Measurements from ENCODE around the gene ZNF560. TPM values are rescaled to one million over a fixed set of nuclear protein-coding genes. Genes with fewer than 3 reads are reported as not detected.

Gene ZNF560
- total RNA-seq, 1 experiment from 2014 or later, result 4.4 TPM

GRCh38 chr19:9538183-9539058 lies 40.0 kb upstream of the ZNF560 start, which contains the start of gene ZNF426 (continued):
- no peak for TF ChIP-seq NR2C2 (CRISPR knock-in tag; IDR thresholded peaks at IDR 0.05)
- no peak for TF ChIP-seq NR1H2 (CRISPR knock-in tag; IDR thresholded peaks at IDR 0.05)
- TF ChIP-seq ZNF263 (CRISPR knock-in tag; IDR thresholded peaks at IDR 0.05; ENCODE audit: low read depth), result no peak
- no peak for TF ChIP-seq IRF2 (CRISPR knock-in tag; IDR thresholded peaks at IDR 0.05; ENCODE audit: borderline replicate concordance, low read depth)

GRCh38 chr19:9535934-9536333 lies 37.5 kb upstream of the ZNF560 start:
- H3K36me3 Mint-ChIP-seq, result peaks cover 72% of the 10 kb centered on the region
- H3K27ac Mint-ChIP-seq, result no peak overlapping the region
- ChIA-PET CTCF (no interaction called here), POLR2A (no interaction called here)
- DNase-seq (ENCODE audit: low spot score) (no peak), ATAC-seq (no peak)
- peaks cover 50% of the 10 kb centered on the region for H3K9me3 Mint-ChIP-seq
- H3K4me1 Mint-ChIP-seq, result peaks cover 6% of the 10 kb centered on the region
- no peak overlapping the region; the same call in 1 of the 2 replicates for H3K4me3 Mint-ChIP-seq
- TF ChIP-seq USF2 (CRISPR knock-in tag; IDR thresholded peaks at IDR 0.05) (no peak), ZNF281 (CRISPR knock-in tag; IDR thresholded peaks at IDR 0.05) (no peak), GABPB1 (CRISPR knock-in tag; IDR thresholded peaks at IDR 0.05) (no peak), MAX (CRISPR knock-in tag; IDR thresholded peaks at IDR 0.05) (no peak), SMAD3 (CRISPR knock-in tag; IDR thresholded peaks at IDR 0.05; ENCODE audit: borderline replicate concordance) (no peak), FOXK1 (CRISPR knock-in tag; IDR thresholded peaks at IDR 0.05) (no peak), AFF4 (CRISPR knock-in tag; IDR thresholded peaks at IDR 0.05; ENCODE audit: borderline replicate concordance) (no peak), CDX4 (CRISPR knock-in tag; IDR thresholded peaks at IDR 0.05; ENCODE audit: borderline replicate concordance) (no peak), NR2C2 (CRISPR knock-in tag; IDR thresholded peaks at IDR 0.05) (no peak), USF1 (CRISPR knock-in tag; IDR thresholded peaks at IDR 0.05) (no peak), ZNF263 (CRISPR knock-in tag; IDR thresholded peaks at IDR 0.05; ENCODE audit: low read depth) (no peak)
- no peaks in the 10 kb centered on the region; the same call in 1 of the 2 replicates for H3K27me3 Mint-ChIP-seq (ENCODE audit: low read depth)
